CD14-positive monocyte (primary cell): ENCODE data around the gene TIFAB. TPM values are rescaled to one million over a fixed set of nuclear protein-coding genes. Genes with fewer than 3 reads are reported as not detected.
A peak's percentile ranks its signal among the peaks of the same experiment; 100 is the strongest.

Source experiments
- DNase-seq, 3 donors: peaks; one replicate each; pipeline ENCODE4 v3.0.0-alpha.2; 2011 to 2022
- H2AFZ ChIP-seq: 2 replicates; pipeline ENCODE4 v1.6.0; 2012; ENCODE audit warnings: mild to moderate bottlenecking, low read depth, low read length, inconsistent platforms; ENCODE audit not compliant: insufficient read depth, poor library complexity, severe bottlenecking
- H3K27ac ChIP-seq, 2 donors: 1 replicate in 1 of 2; 2 replicates in 1 of 2; pipeline ENCODE4 v1.5.1; 2012 to 2013; ENCODE audit warnings: low read length in 2 of 2, control low read depth in 1 of 2, inconsistent platforms in 1 of 2, low read depth in 1 of 2, mild to moderate bottlenecking in 1 of 2
- H3K27me3 ChIP-seq, 2 donors: one replicate each; pipeline versions ENCODE4 v1.6.0 to v1.6.1; 2011 to 2013; ENCODE audit warnings: low read length in 2 of 2; ENCODE audit not compliant: control insufficient read depth in 2 of 2, insufficient read depth in 2 of 2
- H3K36me3 ChIP-seq, 2 donors: replicated peaks in 1 of 2; 1 replicate in 1 of 2; 2 replicates in 1 of 2; pipeline versions ENCODE4 v1.5.1 to v1.6.1; 2012 to 2013; ENCODE audit warnings: low read length in 2 of 2, control low read depth in 1 of 2, inconsistent platforms in 1 of 2, mild to moderate bottlenecking in 1 of 2; ENCODE audit not compliant: insufficient read depth in 2 of 2, control insufficient read depth in 1 of 2
- H3K4me1 ChIP-seq, 2 donors: 1 replicate in 1 of 2; 2 replicates in 1 of 2; pipeline versions ENCODE4 v1.5.1 to v1.6.1; 2012 to 2013; ENCODE audit warnings: low read length in 2 of 2, control low read depth in 1 of 2, inconsistent platforms in 1 of 2, mild to moderate bottlenecking in 1 of 2, moderate library complexity in 1 of 2; ENCODE audit not compliant: insufficient read depth in 2 of 2, control insufficient read depth in 1 of 2
- H3K4me2 ChIP-seq: replicated peaks from 2 replicates; pipeline ENCODE3; 2012; ENCODE audit warnings: low read length, moderate library complexity, mild to moderate bottlenecking; ENCODE audit not compliant: poor library complexity, severe bottlenecking; ENCODE audit errors: extremely low read depth
- H3K4me3 ChIP-seq, 3 experiments: fragments of 200-600 bp in 1 of 3; sonication (generic) in 1 of 3; replicated peaks in 1 of 3; 1 replicate in 2 of 3; 2 replicates in 1 of 3; pipeline ENCODE4 v1.5.1; 2011 to 2013; ENCODE audit warnings: low read length in 3 of 3, mild to moderate bottlenecking in 3 of 3, control low read depth in 2 of 3, low read depth in 2 of 3, inconsistent platforms in 1 of 3, moderate library complexity in 1 of 3
- H3K79me2 ChIP-seq: 2 replicates; pipeline ENCODE4 v1.6.0; 2012; ENCODE audit warnings: mild to moderate bottlenecking, control low read depth, inconsistent platforms, low read length, moderate library complexity; ENCODE audit not compliant: insufficient read depth
- H3K9ac ChIP-seq: 2 replicates; pipeline ENCODE4 v1.6.0; 2017; ENCODE audit warnings: low read length, mild to moderate bottlenecking; ENCODE audit not compliant: insufficient read depth, poor library complexity, severe bottlenecking
- H3K9me3 ChIP-seq, 2 donors: replicated peaks in 1 of 2; 1 replicate in 1 of 2; 2 replicates in 1 of 2; pipeline versions ENCODE4 v1.5.1 to v1.6.1; 2012 to 2013; ENCODE audit warnings: low read length in 2 of 2, control low read depth in 1 of 2; ENCODE audit not compliant: control insufficient read depth in 1 of 2, insufficient read depth in 1 of 2
- H4K20me1 ChIP-seq: 2 replicates; pipeline ENCODE4 v1.6.0; 2012; ENCODE audit warnings: mild to moderate bottlenecking, low read length, control low read depth, moderate library complexity; ENCODE audit not compliant: insufficient read depth
- H3K27ac Mint-ChIP-seq, 7 donors: one replicate each; pipeline ENCODE4 v1.8.0; 2020; ENCODE audit warnings: mild to moderate bottlenecking in 7 of 7, mixed read lengths in 7 of 7, moderate library complexity in 6 of 7, inconsistent platforms in 2 of 7
- H3K27me3 Mint-ChIP-seq, 3 donors: one replicate each; pipeline ENCODE4 v1.8.0; 2021 to 2022; ENCODE audit warnings: low read depth in 3 of 3, mild to moderate bottlenecking in 3 of 3, mixed read lengths in 3 of 3, moderate library complexity in 3 of 3, inconsistent platforms in 1 of 3
- H3K36me3 Mint-ChIP-seq, 2 donors: one replicate each; pipeline ENCODE4 v1.8.0; 2020; ENCODE audit warnings: mixed read lengths in 2 of 2, inconsistent platforms in 1 of 2, mild to moderate bottlenecking in 1 of 2
- H3K4me1 Mint-ChIP-seq: one replicate; pipeline ENCODE4 v1.8.0; 2020; ENCODE audit warnings: mild to moderate bottlenecking, mixed read lengths
- H3K4me3 Mint-ChIP-seq, 2 donors: one replicate each; pipeline ENCODE4 v1.8.0; 2020; ENCODE audit warnings: mild to moderate bottlenecking in 2 of 2, mixed read lengths in 2 of 2, moderate library complexity in 1 of 2
- H3K9me3 Mint-ChIP-seq, 7 donors: one replicate each; pipeline ENCODE4 v1.8.0; 2020 to 2022; ENCODE audit warnings: mixed read lengths in 7 of 7, mild to moderate bottlenecking in 6 of 7, moderate library complexity in 6 of 7, inconsistent platforms in 2 of 7
- WGBS: methylation state at CpG from one replicate; pipeline ENCODE4 v1.1.5; 2013; ENCODE audit warnings: missing lambda C conversion rate; ENCODE audit not compliant: insufficient coverage; 5-methylcytosine and 5-hydroxymethylcytosine counted together
- intact Hi-C, 2 donors: fragments of 100-400 bp; cut with micrococcal nuclease; formaldehyde crosslinking; loops; one replicate each; pipeline versions ENCODE4 v1.15.0 to v1.15.1; 2023
- polyA plus RNA-seq, 3 donors: library from polyadenylated mRNA; depleted of rRNA in 1 of 3; unstranded in 2 of 3; stranded (reverse) in 1 of 3; fragments of 300-500 nt in 2 of 3; fragments of >200 nt in 1 of 3; fragmentation: Illumina TruSeq in 2 of 3; gene quantifications; 1 replicate in 2 of 3; 2 replicates in 1 of 3; pipeline ENCODE4 v1.2.3, GENCODE V29; 2012 to 2021
- TF ChIP-seq, protein P1 (sequence below): fragments of 200-600 bp; IDR thresholded peaks from one replicate; pipeline ENCODE4 v1.8.0; 2022; ENCODE audit warnings: antibody characterized with exemption, mild to moderate bottlenecking

Gene TIFAB
- polyA plus RNA-seq, 3 donors: 0.29 to 0.71 (median 0.50) TPM

DNA sequence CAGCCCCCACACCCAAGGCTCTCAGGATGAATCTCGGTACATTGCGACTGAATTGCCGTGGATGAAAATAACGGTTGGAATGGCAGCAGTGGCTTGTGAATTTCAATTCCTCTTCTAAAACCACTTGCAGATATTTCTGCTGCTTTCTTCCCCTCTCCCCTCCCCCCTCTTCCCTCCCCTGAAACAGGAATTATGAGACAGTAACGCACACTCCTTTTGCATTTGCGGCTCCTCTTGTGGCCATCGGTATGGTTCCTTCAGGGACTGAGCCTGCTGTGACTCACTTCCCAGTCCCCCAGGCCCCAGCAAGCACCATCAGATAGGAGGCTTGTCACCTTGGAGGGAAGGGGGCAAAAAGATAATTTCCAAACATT is 14.7 kb downstream of the TIFAB start:
- peak overlapping the region; percentile 44 for H3K9ac ChIP-seq
- Mint-ChIP-seq H3K9me3 (peaks cover 0 to 2% (median 0%) of the 10 kb centered on the region in 7 donors), H3K36me3 (no peaks in the 10 kb centered on the region), H3K4me1 (peaks cover 91% of the 10 kb centered on the region), H3K27ac (peak overlapping the region; percentile 90 to 96 (median 94)), H3K27me3 (no peaks in the 10 kb centered on the region), H3K4me3 (peak overlapping the region; percentile 70 to 86)
- H3K79me2 ChIP-seq: peaks cover 35% of the 10 kb centered on the region
- peak overlapping the region; percentile 78 for H3K4me2 ChIP-seq
- H3K4me1 ChIP-seq: peaks cover 94 to 98% of the 10 kb centered on the region in 2 donors
- intact Hi-C loops: loop anchor here in 1 of 2 donors (5.0 kb wide), 1 partner anchor 40 kb away; the partner anchor contains the start of gene MACROH2A1
- TF ChIP-seq, protein P1, sequence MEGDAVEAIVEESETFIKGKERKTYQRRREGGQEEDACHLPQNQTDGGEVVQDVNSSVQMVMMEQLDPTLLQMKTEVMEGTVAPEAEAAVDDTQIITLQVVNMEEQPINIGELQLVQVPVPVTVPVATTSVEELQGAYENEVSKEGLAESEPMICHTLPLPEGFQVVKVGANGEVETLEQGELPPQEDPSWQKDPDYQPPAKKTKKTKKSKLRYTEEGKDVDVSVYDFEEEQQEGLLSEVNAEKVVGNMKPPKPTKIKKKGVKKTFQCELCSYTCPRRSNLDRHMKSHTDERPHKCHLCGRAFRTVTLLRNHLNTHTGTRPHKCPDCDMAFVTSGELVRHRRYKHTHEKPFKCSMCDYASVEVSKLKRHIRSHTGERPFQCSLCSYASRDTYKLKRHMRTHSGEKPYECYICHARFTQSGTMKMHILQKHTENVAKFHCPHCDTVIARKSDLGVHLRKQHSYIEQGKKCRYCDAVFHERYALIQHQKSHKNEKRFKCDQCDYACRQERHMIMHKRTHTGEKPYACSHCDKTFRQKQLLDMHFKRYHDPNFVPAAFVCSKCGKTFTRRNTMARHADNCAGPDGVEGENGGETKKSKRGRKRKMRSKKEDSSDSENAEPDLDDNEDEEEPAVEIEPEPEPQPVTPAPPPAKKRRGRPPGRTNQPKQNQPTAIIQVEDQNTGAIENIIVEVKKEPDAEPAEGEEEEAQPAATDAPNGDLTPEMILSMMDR: no peak
- no peaks in the 10 kb centered on the region for H3K9me3 ChIP-seq
- H3K36me3 ChIP-seq: no peaks in the 10 kb centered on the region
- WGBS: 0% methylated on average over 1 of the region's 7 CpGs
- peak overlapping the region; percentile 84 to 85 for H3K27ac ChIP-seq
- H3K4me3 ChIP-seq: peak overlapping the region in 2 of 3 experiments; percentile 17 to 72
- DNase-seq: peak; percentile 80 to 91 (median 83)
- H2AFZ ChIP-seq: peak overlapping the region; percentile 82
- H4K20me1 ChIP-seq: no peaks in the 10 kb centered on the region
- no peaks in the 10 kb centered on the region for H3K27me3 ChIP-seq

- Histone ChIP-seq H4K20me1 (no peaks in the 10 kb centered on the region), H3K27me3 (no peaks in the 10 kb centered on the region), H2AFZ (peak overlapping the region; percentile 82), H3K79me2 (peaks cover 37% of the 10 kb centered on the region), H3K27ac (peak overlapping the region; percentile 84 to 85), H3K4me3 (peak overlapping the region in 2 of 3 experiments; percentile 17 to 72), H3K36me3 (no peaks in the 10 kb centered on the region), H3K9ac (peak overlapping the region; percentile 44), H3K9me3 (no peaks in the 10 kb centered on the region), H3K4me1 (peaks cover 94 to 96% of the 10 kb centered on the region in 2 donors), H3K4me2 (peak overlapping the region; percentile 78)
- Mint-ChIP-seq H3K27ac (peak overlapping the region; percentile 90 to 96 (median 94)), H3K4me3 (peak overlapping the region; percentile 70 to 86), H3K27me3 (no peaks in the 10 kb centered on the region), H3K4me1 (peaks cover 90% of the 10 kb centered on the region), H3K9me3 (peaks cover 0 to 2% (median 0%) of the 10 kb centered on the region in 7 donors), H3K36me3 (no peaks in the 10 kb centered on the region)
- TF ChIP-seq, protein P1: no peak
- 24% methylated on average over 6 of the region's 7 CpGs for WGBS
- DNase-seq: peak in 1 of 3 donors; percentile 55
- intact Hi-C loops: loop anchor here in 1 of 2 donors (5.0 kb wide), 1 partner anchor 40 kb away; the partner anchor contains the start of gene MACROH2A1
These were observed 15.2 kb downstream of the TIFAB start for GRCh38 chr5:135436951-135437418.
